DND-41 (cell line): Measurements from ENCODE around the gene C1QTNF1.

Experiments
- CTCF ChIP-seq: IDR thresholded peaks from 2 replicates; pipeline ENCODE4 v1.5.1; 2012; ENCODE audit warnings: borderline replicate concordance, low read length, moderate library complexity, mild to moderate bottlenecking; ENCODE audit not compliant: poor library complexity, severe bottlenecking; ENCODE audit errors: extremely low read depth
- EZH2 ChIP-seq: IDR thresholded peaks from 3 replicates; pipeline ENCODE4 v1.6.1; 2012; ENCODE audit warnings: borderline replicate concordance, low read depth, mild to moderate bottlenecking, moderate library complexity, low read length, inconsistent platforms; ENCODE audit not compliant: severe bottlenecking

- TF ChIP-seq CTCF (no peak), EZH2 (no peak)
Observed at GRCh38 chr17:79057737-79058385, 33.9 kb downstream of the C1QTNF1 start.
